Epidermal melanocyte (primary cell): ENCODE measurements around the gene PNLDC1.
"Not testable (repeated sequence)": the region's sequence is repeated elsewhere in the genome, so short reads cannot be mapped to it uniquely, and the experiment has no call there.

ENCODE experiments used
- DNase-seq: peaks from one replicate; pipeline ENCODE4 v3.0.0; 2011; ENCODE audit warnings: low spot score; ENCODE audit not compliant: insufficient read length

Gene PNLDC1

DNA sequence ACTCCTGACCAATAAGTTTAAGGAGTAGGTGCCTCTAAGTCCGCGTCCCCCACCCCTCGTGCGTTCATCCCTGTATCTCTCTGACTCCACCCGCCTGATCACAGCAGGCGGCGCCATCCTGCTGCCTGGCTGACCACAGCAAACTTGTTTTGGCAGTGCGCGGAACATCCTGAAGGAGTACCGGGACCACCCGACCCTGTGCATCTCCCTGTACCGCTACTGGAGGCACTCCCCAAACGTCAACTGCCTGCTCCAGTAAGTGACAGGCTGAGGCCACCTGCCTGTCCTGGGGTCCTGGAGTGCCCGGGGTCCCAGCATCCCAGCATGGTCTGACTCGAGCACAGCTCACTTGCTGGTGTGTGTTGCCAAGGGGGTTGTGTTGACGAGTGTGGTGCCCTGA is 19.0 kb downstream of the PNLDC1 start:
- no peak for DNase-seq

DNA sequence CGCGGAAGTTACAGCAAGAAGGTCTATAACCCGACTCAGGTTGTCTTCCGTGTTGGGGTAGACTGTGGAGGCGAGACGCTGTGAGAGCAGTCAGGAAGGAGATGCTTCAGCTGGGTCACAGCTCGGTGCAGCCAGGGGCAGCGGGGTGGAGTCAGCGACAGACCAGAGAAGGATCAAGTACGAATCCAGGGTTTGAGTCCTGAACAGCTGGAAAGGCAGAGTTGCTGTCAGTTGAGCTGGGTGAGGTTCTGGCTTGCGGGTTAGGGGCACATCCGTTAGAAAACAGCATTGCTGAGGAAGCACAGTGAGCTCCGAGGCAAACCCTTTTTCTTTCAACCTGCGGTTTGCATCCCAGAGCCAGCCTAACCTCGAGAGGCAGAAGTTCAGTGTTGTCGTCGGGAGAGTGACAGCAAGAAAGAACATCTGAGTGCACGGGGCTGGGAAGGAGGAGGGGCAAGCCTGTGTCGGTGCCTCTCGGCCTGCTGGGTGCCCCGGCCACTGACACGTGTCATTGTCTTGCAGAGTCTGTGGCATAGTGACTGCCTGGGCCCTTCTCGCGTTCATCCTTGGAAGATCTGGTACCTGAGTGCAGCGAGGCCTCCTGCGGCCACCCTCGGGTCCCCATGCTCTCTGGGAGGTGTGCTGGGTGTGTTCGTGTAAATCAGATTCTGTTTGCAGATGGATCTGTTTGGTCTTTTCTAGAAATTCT is 20.0 kb downstream of the PNLDC1 start:
- no peak for DNase-seq

DNA sequence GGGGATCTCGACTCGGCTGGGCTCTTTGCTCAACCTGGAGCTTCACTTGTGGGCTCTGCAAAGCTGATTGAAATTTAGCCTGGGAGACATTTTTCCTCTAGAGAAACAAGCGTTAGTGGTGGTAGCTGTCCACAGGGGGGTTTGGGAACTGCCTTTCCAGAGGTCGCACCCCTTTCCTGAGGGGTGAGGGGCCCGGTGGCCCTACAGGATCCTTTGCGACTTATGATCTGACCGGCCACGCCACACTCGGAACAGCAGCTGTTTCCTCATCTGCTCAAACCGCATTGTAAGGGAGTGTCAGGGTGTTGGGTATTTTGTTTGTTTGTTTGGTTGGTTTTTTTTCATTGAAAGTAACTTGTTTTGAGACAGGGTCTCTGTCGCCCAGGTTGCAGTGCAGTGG is 21.0 kb downstream of the PNLDC1 start:
- no peak for DNase-seq

GRCh38 chr6:159821726-159822125 is 21.6 kb downstream of the PNLDC1 start:
- no peak for DNase-seq

DNA sequence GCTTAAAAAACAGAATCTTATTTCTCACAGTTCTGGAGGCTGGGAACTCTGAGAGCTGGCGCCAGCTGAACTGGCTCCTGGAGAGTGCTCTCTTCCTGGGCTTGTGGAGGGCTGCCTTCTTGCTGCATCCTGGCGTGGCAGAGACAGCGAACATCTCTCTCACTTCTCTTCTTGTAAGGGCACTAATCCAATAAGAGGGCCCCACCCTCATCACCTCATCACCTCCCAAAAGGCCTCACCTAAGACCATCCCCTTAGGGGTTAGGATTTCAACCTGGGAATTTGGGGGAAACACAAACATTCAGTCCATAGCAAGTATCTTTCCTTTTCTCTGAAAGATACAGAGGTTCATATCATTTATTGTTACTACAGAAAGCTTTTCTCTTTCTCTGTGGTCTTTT is 23.9 kb downstream of the PNLDC1 start:
- DNase-seq = no peak

DNA sequence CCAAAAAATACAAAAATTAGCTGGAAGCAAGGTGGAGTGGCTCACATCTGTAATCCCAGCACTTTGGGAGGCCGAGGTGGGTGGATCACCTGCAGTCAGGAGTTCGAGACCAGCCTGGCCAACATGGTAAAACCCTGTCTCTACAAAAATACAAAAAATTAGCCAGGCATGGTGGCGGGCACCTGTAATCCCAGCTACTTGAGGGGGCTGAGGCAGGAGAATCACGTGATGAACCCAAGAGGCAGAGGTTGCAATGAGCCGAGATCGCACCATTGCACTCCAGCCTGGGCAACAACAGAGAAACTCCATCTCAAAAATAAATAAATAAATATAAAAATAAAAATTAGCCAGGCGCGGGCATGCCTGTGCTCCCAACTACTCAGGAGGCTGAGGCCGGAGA is 24.6 kb downstream of the PNLDC1 start:
- DNase-seq = not testable (repeated sequence)

DNA sequence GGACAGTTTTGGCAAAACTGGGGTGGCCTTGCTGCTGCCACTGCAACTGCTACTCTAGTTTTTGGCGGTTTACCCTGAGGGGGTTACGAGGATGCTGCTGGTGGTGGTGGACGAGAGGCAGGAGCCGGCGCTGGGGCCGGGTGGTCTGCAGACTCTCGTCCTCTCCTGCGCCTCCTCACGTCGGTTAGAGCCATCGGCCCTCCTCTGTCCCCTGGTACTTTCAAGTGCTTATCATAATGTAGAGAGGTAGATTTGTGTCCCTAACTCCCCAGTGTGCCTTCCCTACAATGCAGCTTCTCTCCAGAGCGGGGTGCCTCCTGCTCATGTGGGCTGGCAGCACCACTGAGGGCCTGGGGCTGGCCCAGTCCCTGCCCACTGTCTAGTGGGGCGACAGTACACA is 25.9 kb downstream of the PNLDC1 start:
- DNase-seq = no peak

- DNase-seq = no peak
These were observed 27.0 kb downstream of the PNLDC1 start for GRCh38 chr6:159826968-159827647.

GRCh38 chr6:159828074-159828473 is 28.0 kb downstream of the PNLDC1 start:
- DNase-seq = no peak

DNA sequence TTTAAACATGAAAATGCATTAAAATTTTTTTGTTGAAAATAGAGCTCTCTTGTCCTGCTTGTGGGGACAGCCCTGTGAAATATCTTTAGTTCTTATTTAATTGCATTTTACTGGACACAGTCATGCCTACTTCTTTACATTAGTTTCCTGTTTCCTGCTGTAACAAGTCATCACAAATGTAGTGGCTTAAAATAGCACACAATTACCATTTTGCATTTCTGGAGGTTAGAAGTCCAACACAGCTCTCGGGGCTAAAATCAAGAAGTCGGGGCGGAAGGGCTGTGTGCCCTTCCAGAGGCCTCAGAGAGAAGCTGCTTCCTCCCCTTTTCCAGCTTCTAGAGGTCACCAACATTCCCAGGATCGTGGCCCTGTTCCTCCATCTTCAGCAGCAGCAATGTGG is 29.4 kb downstream of the PNLDC1 start:
- DNase-seq = no peak

DNA sequence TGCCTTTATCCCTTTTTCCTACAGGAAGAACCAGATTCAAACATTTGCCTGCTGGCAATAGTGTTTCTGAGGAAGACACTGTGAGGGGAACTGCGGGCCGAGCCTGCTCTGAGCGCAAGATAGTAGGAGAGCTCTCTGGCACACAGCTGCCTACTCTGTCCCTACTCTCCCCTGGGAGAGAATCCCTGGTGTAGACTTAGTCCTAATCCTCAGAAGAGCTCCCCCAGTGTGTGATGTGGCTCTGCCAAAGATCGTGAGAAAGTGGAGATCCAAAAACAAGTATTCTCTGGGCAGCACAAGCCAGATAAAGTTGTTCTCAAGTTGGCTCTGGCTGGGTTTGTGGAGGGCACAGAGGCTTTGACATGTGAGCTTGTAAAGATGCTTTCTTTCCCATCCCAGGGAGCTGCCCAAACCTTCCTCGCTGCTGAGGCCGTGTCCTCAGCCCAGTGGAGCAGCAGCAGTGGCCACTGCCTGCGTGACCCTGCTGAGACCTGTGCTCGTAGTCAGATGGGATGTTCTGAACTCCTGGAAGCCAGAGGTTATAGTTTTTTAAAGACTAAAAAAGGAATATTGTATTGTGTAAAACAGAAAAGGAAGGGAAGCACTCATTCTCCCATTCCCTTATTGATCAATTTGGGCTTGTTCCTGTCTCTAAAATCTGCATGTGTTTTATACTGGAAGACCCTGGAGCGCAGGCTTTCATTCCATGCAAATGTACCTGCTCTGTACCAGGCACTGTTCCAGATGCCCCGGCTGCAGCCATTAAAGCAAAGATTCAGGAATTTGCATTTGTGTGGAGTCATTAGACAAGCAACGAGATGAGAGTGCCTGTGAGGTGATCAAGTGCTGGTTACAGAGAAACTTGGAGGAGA is 30.7 kb downstream of the PNLDC1 start:
- no peak for DNase-seq

DNA sequence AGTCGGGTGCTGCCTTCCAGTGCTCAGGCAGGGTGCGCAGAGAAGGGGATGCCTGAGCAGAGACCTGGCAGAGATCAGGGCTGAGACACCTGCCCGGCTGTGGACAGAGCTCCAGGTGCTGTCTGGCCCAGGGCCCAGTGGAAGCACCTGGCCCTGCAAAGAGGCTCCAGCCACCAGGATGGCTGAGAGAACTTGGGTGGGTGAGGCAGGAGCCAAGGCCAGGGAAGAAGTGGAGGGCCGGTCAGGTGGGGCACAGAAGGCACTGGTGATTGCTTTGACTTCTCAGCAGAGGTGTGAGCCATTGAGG is 31.2 kb downstream of the PNLDC1 start:
- DNase-seq = no peak

GRCh38 chr6:159832946-159833345 is 32.9 kb downstream of the PNLDC1 start:
- DNase-seq = no peak

DNA sequence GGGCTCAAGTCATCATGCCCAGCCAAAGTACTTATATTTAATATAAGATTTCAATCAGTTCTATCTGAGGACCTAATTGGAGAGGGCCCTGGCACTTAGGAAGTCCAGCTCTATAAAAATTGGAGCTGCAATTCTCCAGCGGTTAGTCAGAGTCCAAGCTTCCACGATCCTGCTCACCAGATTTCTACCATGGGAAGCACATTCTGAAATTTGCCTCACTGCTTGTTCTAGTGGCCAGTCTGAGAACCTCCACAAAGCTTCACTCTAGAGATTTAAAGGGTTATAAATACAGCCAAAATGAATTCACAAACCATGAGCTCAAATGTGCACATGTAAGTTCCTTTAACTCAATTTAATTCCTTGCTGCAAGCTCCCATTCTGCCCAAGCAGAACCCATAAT is 33.5 kb downstream of the PNLDC1 start:
- peak; percentile 41 for DNase-seq

GRCh38 chr6:159833997-159834603 is 34.0 kb downstream of the PNLDC1 start:
- no peak for DNase-seq

GRCh38 chr6:159836718-159837490 is 36.8 kb downstream of the PNLDC1 start:
- DNase-seq = no peak

DNA sequence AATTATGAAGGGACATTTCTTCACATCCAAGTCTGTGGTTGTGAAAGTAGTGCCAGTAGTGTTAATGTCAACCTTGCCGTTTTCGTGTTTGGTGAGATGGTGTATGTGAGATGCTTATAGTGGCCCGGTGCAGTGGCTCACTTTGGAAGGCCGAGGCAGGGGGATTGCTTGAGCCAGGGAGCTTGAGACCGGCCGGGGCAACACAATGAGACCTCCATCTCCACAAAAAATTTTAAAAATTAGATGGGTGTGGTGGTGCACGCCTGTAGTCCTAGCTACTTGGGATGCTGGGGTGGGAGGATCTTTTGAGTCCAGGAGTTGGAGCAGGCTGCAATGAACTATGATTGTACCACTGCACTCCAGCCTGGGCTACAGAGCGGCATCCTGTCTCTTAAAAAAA is 37.4 kb downstream of the PNLDC1 start:
- DNase-seq = no peak

DNA sequence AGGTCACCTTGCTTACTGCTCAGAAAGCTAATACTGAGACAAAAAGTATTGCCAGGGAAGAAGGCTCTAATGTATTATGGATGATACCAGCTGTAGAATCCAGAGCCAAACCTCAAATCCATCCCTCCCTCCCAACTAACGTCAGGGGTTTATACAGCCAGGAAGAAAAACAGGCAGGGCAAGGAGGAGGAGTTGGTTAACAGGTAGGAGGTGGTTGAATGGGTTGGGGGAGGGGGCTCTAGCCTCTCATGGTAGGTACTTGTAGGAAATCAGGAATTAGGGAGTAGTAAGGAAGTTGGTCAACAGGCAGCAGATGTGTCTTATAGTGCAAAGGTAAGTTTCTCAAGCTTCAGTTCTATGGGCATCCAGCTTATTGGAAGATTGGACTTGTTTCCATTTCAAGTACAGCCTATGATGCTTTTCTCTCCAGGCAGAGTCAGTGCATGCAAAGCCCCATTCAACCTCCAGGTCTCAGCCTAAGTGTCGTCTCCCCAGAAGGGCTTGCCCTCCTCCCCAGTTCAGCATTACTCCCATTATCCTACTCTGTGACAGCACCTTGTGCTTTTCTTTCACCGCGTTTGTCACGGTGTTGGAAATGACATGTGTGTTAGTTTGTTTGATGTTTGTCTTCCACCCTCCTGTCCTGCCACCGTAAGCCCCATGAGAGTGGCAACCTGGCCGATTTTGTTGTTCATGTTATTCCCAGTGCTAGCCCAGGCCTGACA is 38.1 kb downstream of the PNLDC1 start:
- DNase-seq = no peak

DNA sequence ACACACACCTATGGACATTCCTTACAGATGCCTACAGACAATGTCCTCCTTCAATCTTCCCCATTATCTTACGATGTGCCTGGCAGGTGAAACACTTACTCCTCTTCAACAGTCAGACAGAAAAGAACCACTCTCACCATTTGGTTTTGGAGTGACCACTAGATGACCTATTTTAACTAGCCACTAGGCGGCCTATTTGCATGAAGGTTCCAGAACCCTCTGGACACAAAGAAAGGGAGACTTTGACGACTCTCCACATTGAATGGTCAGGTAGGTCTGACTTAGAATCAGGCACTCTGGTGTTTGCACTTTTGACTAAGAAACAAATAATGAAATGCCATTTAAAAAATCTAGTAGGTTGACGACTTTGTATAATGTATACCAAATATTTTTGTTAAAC is 42.0 kb downstream of the PNLDC1 start:
- no peak for DNase-seq
